Islet of Langerhans (tissue), 1 donor: Measurements from ENCODE around the gene ACAP2.
"Not testable (repeated sequence)": the region's sequence is repeated elsewhere in the genome, so short reads cannot be mapped to it uniquely, and the experiment has no call there.

Experiments used
- FAIRE-seq: peaks from one replicate; lab custom pipeline; 2011; peaks lifted over from hg19 to GRCh38; lab: Jason Lieb, UNC

ACAP2 gene

DNA sequence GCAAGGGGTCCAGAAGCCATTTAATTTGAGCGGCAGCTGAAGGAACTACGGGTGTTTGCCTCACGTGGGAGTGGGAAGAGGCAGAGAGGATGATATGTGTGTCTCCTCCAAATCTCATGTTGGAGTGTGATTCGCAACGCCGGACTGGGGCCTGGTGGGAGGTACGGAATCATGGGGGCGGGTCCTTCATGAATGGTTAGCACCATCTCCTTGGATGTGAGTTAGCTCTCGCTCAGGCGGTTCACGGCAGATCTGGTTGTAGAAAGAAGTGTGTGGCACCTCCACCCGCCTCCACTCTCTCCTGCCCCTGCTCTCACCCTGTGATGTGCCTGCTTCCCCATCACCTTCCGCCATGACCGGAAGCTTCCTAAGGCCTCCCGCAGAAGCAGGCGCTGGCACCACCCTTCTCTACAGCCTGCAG is 197.3 kb downstream of the ACAP2 start:
- no peak for FAIRE-seq

DNA sequence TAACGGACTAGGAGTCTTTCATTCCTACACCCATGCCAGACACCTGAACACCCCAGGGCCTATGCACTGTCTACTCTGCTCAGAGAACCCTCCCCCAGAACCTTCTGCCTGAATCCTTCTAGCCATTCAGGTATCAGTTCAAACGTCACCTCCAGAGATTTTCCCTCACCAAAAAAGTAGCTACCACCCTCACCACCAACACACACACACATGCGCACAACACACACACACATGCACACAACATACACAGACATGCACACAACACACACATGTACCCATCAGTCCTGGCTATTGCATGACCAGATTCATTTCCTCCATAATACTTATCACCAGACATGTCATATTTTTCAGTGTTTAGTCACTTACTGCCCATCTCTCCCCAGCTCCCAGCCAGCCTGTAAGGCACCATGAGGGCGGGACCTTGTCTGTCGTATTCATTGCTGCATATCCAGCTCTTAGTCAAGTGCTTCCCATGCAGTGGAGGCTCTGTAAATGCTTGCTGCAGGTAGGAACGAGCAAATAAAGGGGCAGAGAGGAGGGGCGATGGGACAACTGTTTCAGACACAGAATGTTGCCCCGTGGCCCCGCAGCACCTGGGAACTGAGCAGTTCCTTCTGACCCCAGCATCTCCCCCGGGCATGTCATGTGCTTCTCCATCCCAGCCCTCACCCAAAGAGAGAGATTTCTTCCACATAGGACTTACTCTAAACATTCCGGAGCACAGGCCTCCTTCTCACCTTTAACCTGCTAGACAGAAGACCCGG is 201.0 kb downstream of the ACAP2 start:
- no peak for FAIRE-seq

- FAIRE-seq: no peak
Observed at GRCh38 chr3:195240939-195241338, 201.9 kb downstream of the ACAP2 start.

DNA sequence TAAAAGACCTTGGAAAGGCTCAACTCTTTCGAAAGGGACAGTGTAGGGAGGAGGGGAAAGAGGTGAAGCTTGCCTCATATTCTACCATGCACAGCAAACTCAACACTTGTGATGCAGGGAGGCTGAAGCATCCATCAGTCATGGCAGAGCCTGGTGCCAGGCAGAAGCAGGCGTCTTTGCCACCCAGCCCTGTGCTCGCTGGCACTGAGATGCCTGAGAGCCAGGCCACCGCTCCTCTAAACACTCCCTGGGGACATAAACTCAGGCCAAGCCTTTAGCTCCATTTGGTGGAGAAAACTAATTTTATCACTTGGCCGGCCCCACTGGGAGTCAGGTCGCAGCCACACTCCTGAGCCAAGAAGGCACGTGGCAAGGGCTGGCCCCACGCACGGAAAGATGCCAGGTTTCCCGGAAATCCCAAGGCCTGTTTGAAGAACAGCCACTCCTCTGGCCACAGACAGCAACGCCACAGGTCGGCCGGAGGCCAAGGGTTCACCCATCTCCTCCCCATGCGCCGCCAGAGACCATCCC is 202.6 kb downstream of the ACAP2 start:
- no peak for FAIRE-seq

GRCh38 chr3:195239121-195239520 is 203.7 kb downstream of the ACAP2 start:
- FAIRE-seq: no peak

DNA sequence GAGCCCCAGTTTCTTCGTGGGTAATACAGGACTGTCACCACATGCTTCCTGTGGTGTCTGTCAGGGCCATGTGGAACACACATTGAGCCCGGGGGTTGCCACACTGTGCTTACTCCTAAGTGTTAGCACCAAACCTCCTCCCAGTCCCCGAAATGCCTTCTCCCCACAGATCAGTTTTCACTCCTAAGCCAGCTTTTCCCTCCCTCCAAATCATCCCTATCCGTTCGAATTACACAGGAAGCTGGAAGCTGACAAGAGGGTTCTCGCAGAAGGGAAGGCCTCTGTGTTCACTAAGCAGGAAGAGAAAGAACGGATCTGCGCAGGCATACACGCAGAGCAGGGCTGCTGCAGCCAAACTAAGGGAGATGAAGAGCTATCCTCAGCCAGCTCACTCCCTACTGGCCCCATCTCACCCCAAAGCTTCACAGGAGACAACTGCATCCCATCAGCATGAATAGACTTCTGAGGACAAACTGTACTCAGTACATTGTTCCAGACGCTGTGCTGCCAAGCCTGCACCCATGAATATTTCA is 204.2 kb downstream of the ACAP2 start:
- no peak for FAIRE-seq

DNA sequence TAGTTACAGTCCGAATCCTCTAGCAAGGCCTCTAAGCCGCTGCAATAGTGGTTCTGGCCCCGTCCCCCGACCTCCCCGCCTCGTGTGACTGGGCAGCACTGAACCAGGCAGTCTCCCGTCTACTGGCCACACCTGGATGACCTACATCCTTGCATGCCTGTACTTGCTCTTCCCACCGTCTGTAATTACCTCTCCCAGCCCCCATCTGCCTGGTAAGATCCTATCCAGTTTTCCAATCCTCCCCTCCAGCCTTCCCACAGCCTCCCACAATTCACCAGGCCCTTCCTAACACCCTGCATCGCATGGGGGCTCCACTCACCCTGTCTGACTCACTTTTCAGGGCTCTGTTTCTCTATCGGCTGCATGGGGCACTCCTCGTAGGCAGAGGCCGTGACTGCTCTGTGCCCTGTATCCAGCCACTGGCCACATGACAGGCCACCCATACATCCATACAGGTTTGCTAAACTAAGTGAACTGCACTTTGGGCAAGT is 204.7 kb downstream of the ACAP2 start:
- no peak for FAIRE-seq

DNA sequence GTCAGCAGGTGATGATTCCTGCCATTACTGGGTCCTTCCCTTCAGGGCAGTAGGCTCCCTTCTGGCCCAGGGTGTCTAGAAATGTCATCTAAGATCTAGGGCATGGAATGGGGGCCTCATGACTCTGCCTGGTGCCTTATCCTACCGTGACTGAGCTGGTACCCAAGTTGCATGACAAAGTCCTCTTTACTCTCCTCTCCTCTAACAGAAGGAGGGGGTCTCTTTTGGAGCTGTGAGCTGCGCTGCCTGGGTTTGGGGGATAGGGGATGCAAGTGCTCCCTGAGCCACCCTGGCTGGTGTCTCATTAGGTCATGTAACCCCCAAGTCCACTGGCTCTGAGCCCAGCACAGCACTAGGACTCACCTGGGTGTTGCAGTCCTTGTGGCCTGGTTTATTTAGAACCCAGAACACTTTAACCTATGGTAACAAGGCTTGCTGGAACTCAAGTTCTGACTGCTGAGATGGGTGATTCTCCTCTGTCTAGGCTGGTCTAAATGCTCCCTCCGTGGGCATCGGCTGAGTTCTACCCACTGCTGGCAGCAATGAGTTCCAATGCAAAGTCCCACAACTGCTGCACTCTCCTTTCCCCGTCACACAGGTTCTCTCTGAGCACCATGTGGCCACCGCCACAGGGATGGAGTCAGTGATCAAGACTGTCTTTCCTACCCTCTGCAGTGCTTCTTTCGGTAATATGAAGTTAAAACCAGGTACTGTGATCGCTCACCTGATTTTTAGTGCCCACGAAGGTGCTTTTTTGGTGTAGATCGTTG is 205.8 kb downstream of the ACAP2 start:
- FAIRE-seq: no peak

GRCh38 chr3:195236076-195236798 is 206.6 kb downstream of the ACAP2 start:
- FAIRE-seq: no peak

DNA sequence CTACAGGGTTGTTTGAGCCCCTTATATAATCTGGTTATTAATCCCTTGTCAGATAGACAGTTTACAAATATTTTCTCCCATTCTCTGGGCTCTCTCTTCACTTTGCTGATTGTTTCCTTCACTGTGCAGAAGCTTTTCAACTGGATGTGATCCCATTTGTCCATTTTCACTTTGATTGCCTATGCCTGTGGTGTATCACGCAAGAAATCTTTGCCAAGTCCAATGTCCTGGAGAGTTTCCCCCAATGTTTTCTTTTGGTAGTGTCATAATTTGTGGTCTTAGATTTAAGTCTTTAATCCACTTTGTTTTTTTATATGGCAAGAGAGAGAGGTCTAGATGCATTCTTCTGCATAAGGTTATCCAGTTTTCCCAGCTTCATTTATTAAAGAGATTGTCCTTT is 212.6 kb downstream of the ACAP2 start:
- FAIRE-seq: no peak

DNA sequence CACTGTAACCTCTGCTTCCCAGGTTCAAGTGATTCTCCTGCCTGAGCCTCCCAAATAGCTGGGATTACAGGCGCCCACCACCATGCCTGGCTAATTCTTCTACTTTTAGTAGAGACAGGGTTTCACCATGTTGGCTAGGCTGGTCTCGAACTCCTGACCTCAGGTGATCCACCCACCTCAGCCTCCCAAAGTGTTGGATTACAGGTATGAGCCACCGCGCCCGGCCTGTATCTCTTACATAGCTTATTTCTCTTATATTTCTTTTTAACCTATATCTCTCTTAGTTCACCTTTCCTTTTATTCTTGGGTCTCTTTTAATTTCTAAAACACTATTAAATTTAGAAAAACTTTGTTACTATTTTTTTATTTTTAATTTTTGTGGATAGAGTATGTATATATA is 213.9 kb downstream of the ACAP2 start:
- not testable (repeated sequence) for FAIRE-seq

- FAIRE-seq: no peak
Observed at GRCh38 chr3:195227871-195228270, 214.9 kb downstream of the ACAP2 start.

- FAIRE-seq: no peak
Observed at GRCh38 chr3:195226900-195227447, 215.8 kb downstream of the ACAP2 start.

GRCh38 chr3:195226445-195226844 is 216.4 kb downstream of the ACAP2 start:
- no peak for FAIRE-seq

- no peak for FAIRE-seq
Observed at GRCh38 chr3:195224980-195225580, 217.7 kb downstream of the ACAP2 start.
